Right renal cortex interstitium (tissue), 3 donors: Measurements from ENCODE around the gene ERBB2. TPM values are rescaled to one million over a fixed set of nuclear protein-coding genes. Genes with fewer than 3 reads are reported as not detected.
"Not testable (repeated sequence)": the region's sequence is repeated elsewhere in the genome, so short reads cannot be mapped to it uniquely, and the experiment has no call there.

Experiments used
- DNase-seq, 3 donors: peaks; one replicate each; pipeline ENCODE4 v3.0.0-alpha.2; 2013; ENCODE audit warnings: low read depth in 3 of 3, low spot score in 2 of 3
- polyA plus RNA-seq, 3 donors: library from polyadenylated mRNA; unstranded; fragments of 120-200 nt; gene quantifications; one replicate each; pipeline ENCODE4 v1.2.1, GENCODE V29; 2013; ENCODE audit not compliant: insufficient read length in 3 of 3

The ERBB2 gene
- polyA plus RNA-seq, 3 donors, result 174 to 185 (median 182) TPM

DNA sequence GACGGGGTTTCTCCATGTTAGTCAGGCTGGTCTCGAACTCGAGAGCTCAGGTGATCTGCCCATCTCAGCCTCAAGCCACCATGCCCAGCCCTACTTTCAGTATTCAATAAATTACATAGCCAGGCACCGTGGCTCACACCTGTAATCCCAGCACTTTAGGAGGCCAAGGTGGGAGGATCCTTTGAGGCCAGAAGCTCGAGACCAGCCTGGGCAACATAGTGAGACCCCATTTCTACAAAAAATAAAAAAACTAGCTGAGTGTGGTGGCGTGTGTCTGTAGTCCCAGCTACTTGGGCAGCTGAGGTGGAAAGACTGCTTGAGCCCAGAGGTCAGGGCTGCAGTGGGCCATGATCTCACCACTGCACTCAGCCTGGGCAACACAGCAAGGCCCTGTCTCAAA lies 22.2 kb downstream of the ERBB2 start:
- DNase-seq, result no peak

GRCh38 chr17:39722965-39723848 lies 23.3 kb downstream of the ERBB2 start:
- DNase-seq, result no peak

GRCh38 chr17:39724731-39725130 lies 24.9 kb downstream of the ERBB2 start:
- no peak for DNase-seq

DNA sequence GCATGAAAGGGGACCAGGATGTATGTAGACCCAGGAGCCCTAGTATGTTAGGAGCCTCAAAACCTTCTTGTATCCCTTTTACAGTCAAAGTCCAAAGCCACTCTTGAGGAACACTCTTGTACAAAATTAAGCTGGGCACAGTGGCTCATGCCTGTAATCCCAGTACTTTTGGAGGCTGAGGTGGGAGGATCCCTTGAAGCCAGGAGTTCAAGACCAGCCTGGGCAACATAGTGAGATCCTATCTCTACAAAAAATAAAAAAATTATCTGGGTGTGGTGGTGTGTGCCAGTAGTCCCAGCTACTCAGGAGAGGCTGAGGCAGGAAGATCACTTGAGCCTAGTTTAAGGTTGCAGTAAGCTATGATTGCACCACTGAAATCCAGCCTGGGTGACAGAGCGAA lies 26.1 kb downstream of the ERBB2 start:
- DNase-seq, result not testable (repeated sequence)

GRCh38 chr17:39726617-39727016 lies 26.8 kb downstream of the ERBB2 start:
- no peak for DNase-seq

DNA sequence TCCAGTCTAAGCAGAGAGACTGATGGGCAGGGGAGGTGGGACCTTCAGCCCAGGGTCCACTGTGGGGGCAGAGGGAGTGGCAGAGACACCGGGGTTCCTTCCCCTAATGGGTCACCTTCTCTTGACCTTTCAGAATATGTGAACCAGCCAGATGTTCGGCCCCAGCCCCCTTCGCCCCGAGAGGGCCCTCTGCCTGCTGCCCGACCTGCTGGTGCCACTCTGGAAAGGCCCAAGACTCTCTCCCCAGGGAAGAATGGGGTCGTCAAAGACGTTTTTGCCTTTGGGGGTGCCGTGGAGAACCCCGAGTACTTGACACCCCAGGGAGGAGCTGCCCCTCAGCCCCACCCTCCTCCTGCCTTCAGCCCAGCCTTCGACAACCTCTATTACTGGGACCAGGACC lies 27.7 kb downstream of the ERBB2 start:
- DNase-seq, result no peak

DNA sequence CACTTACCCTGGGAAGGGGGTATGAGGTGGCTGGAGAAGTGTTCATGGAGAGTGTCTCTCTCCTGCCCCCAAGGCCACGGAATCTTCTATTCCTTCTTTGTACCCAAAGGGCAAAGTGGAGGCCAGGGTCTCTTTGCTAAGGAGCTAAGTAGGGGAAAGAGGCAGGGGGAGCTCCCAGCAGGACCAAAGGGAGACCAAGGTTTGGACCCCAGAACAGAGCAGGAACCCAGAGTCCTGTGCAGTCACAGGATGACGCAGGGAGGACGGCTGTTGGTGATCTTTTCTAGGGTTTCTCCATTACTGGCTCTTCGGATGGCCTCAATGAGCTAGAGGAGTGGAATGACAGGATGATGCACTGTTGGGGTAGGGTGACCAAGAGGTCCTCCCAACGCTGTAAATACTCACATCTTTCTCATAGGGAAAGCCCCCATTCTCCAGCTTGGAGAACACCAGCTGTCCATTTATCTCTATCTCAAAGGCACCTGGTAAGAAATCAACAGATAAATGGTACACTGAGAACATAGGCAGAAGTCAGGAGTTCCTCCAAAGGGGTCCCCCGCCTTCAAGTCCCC lies 29.5 kb downstream of the ERBB2 start:
- no peak for DNase-seq

- no peak for DNase-seq
These were observed 30.4 kb downstream of the ERBB2 start, which contains the start of gene MIEN1 for GRCh38 chr17:39730095-39730921. TSS of gene MIEN1 (minus strand) at chr17:39730532. CDS start at chr17:39730495, 37 bp downstream.

- DNase-seq, result no peak
These were observed 32.7 kb downstream of the ERBB2 start for GRCh38 chr17:39732586-39732985.

- no peak for DNase-seq
These were observed 36.0 kb downstream of the ERBB2 start for GRCh38 chr17:39735882-39736281.

GRCh38 chr17:39736319-39737165 lies 36.7 kb downstream of the ERBB2 start:
- no peak for DNase-seq

DNA sequence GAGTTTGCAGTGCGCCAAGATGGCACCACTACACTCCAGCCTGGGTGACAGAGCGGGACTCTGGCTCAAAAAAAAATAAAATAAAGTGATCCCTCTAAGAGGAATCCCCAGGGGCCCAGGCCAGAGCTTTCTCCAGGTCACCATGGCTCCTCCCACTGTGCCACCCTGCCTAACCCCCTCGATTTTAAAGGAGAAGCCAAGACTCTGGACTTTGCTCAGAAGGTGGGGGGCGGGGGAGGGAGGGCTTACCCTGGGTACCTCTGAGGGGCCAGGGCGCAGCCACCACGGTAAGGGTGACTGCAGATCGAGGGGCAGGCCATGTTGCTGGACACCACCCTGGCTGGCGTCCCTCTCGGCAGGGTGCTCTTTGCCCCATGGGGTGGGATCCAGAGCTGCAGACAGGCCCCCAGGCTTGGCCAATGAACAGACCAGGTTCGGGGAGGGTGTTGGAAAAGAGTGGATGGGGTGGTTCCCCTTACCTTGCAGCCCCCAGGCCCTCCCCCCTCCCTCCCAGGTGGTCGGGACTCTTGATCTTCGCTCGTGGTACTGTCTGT lies 37.4 kb downstream of the ERBB2 start:
- DNase-seq, result no peak

- no peak for DNase-seq
These were observed 38.1 kb downstream of the ERBB2 start, which contains the start of gene GRB7 for GRCh38 chr17:39737760-39738567. TSS of gene GRB7 (plus strand) at chr17:39737938. CDS start at chr17:39742302, 4,364 bp downstream.

DNA sequence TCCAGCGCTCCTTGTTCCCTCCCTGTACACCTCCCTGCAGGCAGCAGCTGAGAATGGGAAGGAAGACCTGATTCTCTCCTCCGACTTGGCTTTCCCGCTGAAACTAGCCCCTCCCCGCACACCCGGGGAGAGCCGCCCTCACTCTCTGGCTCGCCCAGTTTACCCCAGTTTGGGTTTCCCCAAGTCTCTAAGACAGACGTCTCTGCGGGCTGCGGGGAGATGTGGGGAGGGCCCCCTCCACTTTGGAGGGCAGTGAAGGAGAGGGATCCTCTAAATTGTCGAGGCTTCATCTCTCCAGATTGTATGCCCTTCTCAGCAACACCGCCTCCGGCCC lies 38.7 kb downstream of the ERBB2 start:
- DNase-seq, result no peak

DNA sequence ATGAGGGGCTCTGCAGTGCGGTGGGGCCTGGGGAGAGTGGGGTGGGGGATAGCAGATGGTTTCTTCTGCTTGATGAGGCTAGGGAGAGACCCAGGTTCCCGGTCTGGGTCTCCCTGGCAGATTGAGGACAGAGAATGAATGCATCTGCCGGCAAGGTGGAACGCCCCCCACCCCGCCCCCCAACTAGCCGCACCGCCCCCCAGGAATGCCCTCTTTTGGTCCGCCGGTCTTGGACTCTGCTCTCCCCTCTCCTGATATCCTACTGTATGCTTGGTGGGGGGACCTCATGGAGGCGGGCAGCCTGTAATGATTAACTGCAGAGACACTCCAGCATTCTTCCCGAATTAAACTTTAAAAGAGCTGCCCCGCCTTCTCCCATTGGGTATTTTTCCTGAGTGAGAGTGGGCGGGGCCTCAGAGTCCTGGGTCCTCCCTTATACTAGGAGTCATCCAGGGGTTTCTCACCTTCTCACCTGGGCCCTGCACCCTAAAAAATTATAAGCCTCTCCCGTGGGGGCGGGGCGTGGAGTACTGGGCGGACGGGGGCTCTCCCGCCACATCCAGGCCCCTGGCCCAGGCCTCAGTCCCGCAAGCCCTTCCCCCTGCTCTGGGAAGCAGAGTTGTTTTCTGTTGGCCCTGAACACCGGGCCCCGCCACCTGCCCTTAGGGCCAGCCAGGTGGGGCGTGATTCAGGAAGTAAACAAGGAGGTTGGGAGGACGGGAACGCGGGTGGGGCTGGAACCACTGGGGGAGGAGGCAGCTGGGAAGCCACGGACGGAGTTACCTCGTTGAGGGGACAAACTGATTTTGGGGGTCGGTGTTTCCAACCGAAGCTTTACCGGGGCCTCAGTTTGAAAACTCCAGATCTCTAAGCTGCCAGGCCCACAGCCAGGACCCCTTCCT lies 39.4 kb downstream of the ERBB2 start:
- DNase-seq, result no peak

DNA sequence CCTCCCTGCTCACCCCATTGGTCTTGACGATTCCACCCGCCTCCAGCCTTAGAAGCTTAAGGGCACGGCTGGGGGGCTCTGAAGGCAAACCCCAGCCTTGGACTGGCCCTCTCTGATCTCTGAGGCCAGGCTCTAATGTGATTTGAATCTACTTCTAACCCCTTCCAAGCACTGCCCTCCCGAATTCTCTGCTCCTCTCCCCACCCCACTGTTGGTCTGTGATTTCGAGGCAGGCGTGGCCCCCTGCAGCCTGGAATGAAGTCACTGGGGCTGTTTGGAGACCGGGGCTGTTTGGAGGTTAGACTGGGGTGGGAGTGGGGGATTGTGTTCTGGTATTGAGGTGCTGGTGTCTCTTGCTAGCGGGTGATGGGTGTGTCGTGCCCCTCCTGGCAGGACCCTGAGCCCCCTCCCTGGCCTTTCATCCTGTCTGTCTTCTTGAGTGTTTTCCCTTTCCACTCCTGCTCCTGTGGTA lies 40.1 kb downstream of the ERBB2 start:
- no peak for DNase-seq

GRCh38 chr17:39740357-39741111 lies 40.7 kb downstream of the ERBB2 start:
- no peak for DNase-seq
